HUES64 (cell line): ENCODE measurements around the gene UBXN4.
"Not testable (repeated sequence)": the region's sequence is repeated elsewhere in the genome, so short reads cannot be mapped to it uniquely, and the experiment has no call there.

Experiments
- H3K27ac ChIP-seq: 2 replicates; pipeline ENCODE4 v1.7.0; 2013; ENCODE audit warnings: low read depth, low read length, inconsistent platforms
- H3K27me3 ChIP-seq: 2 replicates; pipeline ENCODE4 v1.6.1; 2013; ENCODE audit warnings: mild to moderate bottlenecking, low read length; ENCODE audit not compliant: insufficient read depth
- H3K36me3 ChIP-seq: 2 replicates; pipeline ENCODE4 v1.6.1; 2013; ENCODE audit warnings: mild to moderate bottlenecking, low read length; ENCODE audit not compliant: insufficient read depth
- H3K4me1 ChIP-seq: 2 replicates; pipeline ENCODE4 v1.6.1; 2013; ENCODE audit warnings: mild to moderate bottlenecking, low read length, moderate library complexity; ENCODE audit not compliant: insufficient read depth
- H3K4me3 ChIP-seq: 2 replicates; pipeline ENCODE4 v1.5.1; 2013; ENCODE audit warnings: mild to moderate bottlenecking, low read length, moderate library complexity
- H3K9ac ChIP-seq: 2 replicates; pipeline ENCODE4 v1.6.1; 2013; ENCODE audit warnings: mild to moderate bottlenecking, low read depth, low read length
- H3K9me3 ChIP-seq: 2 replicates; pipeline ENCODE4 v1.6.1; 2013; ENCODE audit warnings: low read depth, low read length; ENCODE audit not compliant: insufficient read depth
- WGBS: fragments of 150-250, 120-280 bp; methylation state at CpG from one replicate; pipeline ENCODE4 v1.1.7; 2013; ENCODE audit warnings: missing lambda C conversion rate; 5-methylcytosine and 5-hydroxymethylcytosine counted together

Gene UBXN4

DNA sequence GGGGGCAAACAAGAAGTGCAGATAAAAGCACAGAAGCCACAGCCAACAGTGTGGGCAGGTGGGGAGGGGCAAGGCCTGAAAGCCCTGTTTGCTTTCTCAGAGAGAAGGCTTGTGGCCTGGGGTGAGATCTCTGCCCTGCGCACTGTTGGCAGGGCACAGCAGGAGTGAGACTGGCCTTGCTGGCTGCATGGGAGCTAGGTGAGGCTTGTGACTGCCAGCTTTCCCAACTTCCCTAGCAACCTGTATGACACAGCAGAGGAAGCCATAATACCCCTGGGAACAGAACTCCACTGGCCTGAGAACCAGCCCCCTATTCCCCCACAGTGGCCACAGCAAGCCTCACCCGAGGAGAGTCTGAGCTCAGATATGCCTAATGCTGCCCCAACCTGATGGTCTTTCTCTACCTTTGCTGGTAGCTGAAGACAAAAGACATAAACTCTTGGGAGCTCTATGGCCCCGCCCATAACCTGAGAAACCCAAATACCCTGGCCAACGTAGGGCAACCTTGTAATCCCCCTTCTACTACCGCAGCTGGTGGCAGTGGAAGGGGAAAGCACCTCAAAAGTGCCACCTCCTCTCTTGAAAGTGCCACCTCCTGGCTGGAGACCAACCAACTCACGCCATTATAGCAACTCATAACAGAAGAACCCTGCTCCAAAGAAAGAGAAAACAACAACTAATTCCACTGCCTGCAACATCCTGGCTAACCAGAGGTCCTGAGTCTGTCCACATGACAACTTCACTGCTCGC, 50.9 kb downstream of the UBXN4 start:
- Histone ChIP-seq H3K27ac (no peak overlapping the region), H3K27me3 (no peaks in the 10 kb centered on the region), H3K4me3 (no peak overlapping the region), H3K9ac (no peak overlapping the region), H3K36me3 (no peaks in the 10 kb centered on the region), H3K4me1 (no peaks in the 10 kb centered on the region), H3K9me3 (no peaks in the 10 kb centered on the region)
- whole genome bisulfite sequencing: 80% methylated on average over 7 of the region's 7 CpGs

DNA sequence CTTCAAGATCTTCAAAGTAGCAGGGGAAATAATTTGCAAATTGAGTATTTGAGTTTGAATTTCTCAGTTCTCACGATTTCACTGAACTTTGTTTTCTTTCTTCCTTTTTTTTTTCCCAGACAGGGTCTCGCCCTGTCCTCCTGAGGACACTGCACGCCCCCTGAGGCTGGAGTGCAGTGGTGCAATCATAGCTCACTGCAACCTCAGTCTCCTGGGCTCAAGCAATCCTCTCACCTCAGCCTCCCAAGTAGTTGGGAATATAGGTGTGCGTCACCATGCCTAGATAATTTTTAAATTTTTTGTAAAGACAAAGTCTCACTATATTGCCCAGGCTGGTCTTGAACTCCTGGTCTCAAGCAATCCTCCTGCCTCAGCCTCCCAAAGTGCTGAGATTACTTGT, 54.0 kb downstream of the UBXN4 start:
- H3K4me1 ChIP-seq, H3K27ac ChIP-seq, H3K4me3 ChIP-seq, H3K27me3 ChIP-seq, H3K9ac ChIP-seq, H3K36me3 ChIP-seq: not testable (repeated sequence)
- H3K9me3 ChIP-seq: peaks cover 10% of the 10 kb centered on the region
- 86% methylated on average over 4 of the region's 4 CpGs for WGBS

DNA sequence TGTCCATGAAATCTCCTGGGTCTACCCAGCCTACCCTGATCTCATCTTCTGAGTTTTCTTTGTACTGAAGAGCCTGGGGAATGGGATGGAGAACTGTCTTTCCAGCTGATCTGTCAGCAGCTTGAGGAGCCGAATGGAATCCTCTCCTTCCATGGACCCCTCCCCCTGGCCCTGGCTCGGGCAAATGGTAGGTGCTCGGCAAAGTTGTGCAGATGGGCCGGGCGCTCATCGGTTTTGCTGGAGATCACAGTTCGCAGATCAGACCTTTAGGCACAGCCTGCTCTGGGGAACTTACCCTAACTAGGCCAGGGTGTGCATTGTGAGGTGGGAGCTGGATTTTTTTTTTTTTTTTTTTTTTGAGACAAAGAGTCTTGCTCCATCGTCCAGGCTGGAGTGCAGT, 55.0 kb downstream of the UBXN4 start:
- H3K9ac ChIP-seq: no peak overlapping the region
- no peaks in the 10 kb centered on the region for H3K4me1 ChIP-seq
- no peak overlapping the region for H3K27ac ChIP-seq
- no peak overlapping the region for H3K4me3 ChIP-seq
- H3K9me3 ChIP-seq: peaks cover 15% of the 10 kb centered on the region
- WGBS: 95% methylated on average over 8 of the region's 8 CpGs
- H3K27me3 ChIP-seq: no peaks in the 10 kb centered on the region
- no peaks in the 10 kb centered on the region for H3K36me3 ChIP-seq

DNA sequence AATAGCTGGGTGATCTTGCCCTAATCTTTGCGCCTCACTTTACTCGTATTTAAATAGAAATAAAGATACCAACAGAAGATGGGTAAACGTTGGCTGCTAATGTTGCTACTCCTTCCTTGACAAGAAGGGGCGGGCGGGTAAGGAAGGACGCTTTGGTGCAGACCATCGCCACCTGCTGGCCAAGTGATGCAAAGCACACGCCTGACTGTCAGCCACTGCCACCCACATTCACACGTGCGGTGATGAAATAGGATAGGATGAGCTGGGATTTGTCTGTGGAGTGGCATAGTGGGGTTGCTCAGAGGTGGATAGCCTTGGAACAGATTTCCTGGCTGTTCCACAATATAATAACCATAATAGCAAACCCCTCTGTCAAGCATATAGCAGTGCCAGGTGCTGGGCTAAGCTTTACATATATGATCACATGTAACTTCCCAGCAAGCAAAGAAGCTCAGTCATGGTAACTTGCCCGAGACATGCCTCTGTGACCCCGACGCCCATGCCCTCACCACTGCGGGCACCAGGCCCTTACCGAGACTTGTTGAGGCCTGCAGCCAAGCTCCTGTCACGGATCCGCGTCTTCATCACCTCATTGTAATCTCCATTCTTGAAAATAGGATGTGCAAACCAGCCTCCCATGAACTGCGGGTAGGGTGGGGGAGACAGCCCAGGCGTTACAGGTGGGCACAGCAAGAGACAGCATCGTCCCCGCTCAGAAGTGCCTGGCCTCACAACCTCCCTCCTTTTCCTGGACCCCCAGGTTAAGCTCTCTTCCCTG, 56.0 kb downstream of the UBXN4 start:
- Histone ChIP-seq H3K27ac (no peak overlapping the region), H3K27me3 (no peaks in the 10 kb centered on the region), H3K4me1 (no peaks in the 10 kb centered on the region), H3K4me3 (no peak overlapping the region), H3K9ac (no peak overlapping the region), H3K36me3 (no peaks in the 10 kb centered on the region), H3K9me3 (peaks cover 15% of the 10 kb centered on the region)
- 59% methylated on average over 20 of the region's 22 CpGs for WGBS

DNA sequence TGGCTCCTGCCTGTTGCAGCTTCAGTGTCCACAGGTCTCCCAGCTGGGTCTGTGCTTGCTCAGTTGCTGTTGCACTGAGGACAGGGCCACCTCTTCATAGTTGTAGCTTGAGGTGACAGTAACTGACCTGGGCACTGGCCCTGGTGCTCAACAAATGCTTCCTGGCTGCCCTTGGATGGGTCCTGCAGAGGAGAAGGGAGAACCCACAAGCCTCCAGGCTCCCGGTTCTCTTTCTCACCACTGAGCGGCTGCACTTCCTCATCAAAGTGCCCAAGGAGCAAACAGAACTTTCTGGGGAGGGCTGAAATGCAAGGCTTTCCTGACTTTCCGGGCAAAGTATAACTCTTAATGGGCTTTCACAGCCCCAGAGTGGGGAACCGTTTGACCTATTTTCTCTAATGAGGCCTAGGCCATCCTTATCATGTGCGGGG, 56.6 kb downstream of the UBXN4 start:
- H3K4me3 ChIP-seq: no peak overlapping the region
- no peaks in the 10 kb centered on the region for H3K36me3 ChIP-seq
- H3K9ac ChIP-seq: no peak overlapping the region
- WGBS: 71% methylated on average over 5 of the region's 5 CpGs
- no peaks in the 10 kb centered on the region for H3K27me3 ChIP-seq
- H3K4me1 ChIP-seq: no peaks in the 10 kb centered on the region
- H3K27ac ChIP-seq: no peak overlapping the region
- H3K9me3 ChIP-seq: peaks cover 15% of the 10 kb centered on the region

DNA sequence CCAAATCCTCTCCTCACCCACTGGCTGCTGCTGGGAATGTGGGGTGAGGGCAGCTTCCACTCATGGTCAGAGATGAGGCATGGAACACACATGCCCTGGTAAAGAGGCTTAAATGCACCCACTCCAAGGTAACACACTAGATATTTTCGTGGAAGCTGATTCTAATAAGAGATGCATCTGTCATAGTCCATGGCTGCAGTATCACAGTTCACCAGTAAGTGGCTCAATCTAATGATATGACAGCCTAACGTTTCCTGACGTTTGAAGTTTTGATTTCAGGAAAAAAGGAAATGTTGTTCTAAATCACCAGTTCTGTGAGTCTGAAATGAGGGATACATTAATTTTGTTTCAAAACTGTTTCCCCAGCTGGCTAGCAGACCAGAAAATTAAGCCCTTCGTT, 57.1 kb downstream of the UBXN4 start:
- H3K4me3 ChIP-seq: no peak overlapping the region
- H3K4me1 ChIP-seq: no peaks in the 10 kb centered on the region
- H3K27ac ChIP-seq: no peak overlapping the region
- 84% methylated on average over 4 of the region's 4 CpGs for WGBS
- no peaks in the 10 kb centered on the region for H3K27me3 ChIP-seq
- no peaks in the 10 kb centered on the region for H3K36me3 ChIP-seq
- H3K9me3 ChIP-seq: peaks cover 15% of the 10 kb centered on the region
- no peak overlapping the region for H3K9ac ChIP-seq

DNA sequence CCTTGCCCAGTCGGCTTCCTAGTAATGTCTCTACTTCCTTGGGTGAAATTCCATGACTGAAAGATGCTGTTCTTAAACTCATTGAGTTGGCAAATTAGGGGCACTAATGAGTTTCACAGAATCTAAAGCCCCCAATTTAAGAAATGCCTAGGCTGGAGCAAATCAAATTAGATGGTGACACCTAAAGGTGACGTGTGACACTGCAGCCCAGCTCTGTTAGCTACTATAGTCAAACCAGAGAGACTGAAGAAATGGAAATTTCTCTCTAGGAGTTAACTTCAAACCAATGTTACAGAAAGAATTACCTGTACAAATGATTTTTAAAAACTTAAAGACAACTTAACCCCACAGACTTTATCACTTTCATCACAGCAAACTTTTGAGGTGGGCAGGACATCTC, 58.1 kb downstream of the UBXN4 start:
- Histone ChIP-seq H3K27ac (no peak overlapping the region), H3K4me1 (no peaks in the 10 kb centered on the region)
- WGBS: 33% methylated on average over 2 of the region's 2 CpGs

DNA sequence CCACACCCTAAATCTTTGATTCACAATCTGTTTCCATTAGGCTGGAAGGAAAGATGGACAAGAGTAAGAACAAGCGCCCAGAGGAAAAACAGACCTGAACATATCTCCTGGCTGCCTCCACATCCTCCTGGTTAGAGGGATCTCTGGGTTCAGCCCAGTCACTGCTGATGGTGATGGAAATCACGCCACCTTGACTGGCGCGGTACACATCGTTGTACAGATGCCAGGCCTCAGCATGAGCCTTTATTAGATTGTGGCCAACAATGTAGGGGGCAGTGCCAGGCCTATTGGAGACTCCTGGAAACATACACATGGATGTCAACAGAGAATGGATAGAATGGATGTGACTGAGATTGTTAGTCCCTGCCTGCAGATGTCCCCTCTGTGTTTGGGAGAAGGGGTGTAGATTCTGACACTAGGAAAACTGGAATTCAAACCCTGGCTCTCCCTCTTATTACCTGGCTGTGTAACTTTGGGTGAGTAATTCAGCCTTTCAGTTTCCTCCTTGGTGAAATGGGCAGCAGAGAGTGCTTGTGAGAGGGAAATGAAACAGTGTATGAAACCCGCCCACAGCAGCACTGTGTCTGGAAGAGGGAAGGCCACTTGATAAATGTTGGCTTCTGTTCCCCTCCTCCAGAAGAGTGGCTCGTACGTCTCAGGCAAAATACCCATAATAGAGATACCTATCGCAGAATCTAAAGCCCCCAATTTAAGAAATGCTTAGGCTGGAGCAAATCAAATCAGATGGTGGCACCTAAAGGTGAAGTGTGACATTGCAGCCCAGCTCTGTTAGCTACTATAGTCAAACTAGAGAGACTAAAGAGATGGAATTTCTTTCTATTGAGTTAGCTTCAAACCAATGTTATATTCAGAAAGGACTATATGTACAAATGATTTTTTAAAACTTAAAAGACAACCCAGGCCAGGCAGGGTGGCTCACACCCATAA, 59.1 kb downstream of the UBXN4 start:
- Histone ChIP-seq H3K27ac (no peak overlapping the region), H3K4me3 (no peak overlapping the region), H3K27me3 (no peaks in the 10 kb centered on the region), H3K4me1 (no peaks in the 10 kb centered on the region), H3K9ac (no peak overlapping the region), H3K36me3 (no peaks in the 10 kb centered on the region), H3K9me3 (peaks cover 15% of the 10 kb centered on the region)
- 87% methylated on average over 9 of the region's 9 CpGs for WGBS

More for the DNA sequence above, 58.1 kb downstream of the UBXN4 start:
- no peaks in the 10 kb centered on the region for H3K36me3 ChIP-seq
- H3K9me3 ChIP-seq: peaks cover 15% of the 10 kb centered on the region
- H3K9ac ChIP-seq: no peak overlapping the region
- no peaks in the 10 kb centered on the region for H3K27me3 ChIP-seq
- H3K4me3 ChIP-seq: no peak overlapping the region

DNA sequence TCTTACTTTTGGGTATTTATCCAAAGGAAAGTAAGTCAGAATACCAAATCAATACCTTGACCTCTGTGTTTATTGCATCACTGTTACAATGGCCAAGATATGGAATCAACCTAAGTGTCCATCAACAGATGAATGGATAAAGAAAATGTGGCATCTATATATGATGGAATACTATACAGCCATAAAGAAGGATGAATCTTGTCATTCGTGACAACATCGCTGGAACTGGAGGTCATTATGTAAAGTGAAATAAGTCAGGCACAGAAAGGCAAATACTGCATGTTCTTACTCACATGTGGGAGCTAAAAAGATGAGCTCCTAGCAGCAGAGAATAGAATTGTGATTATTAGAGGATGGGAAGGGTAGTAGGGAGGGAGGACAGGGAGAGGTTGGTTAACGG, 60.7 kb downstream of the UBXN4 start:
- peaks cover 15% of the 10 kb centered on the region for H3K9me3 ChIP-seq
- H3K9ac ChIP-seq: no peak overlapping the region
- no peaks in the 10 kb centered on the region for H3K4me1 ChIP-seq
- H3K27me3 ChIP-seq: no peaks in the 10 kb centered on the region
- H3K4me3 ChIP-seq: no peak overlapping the region
- 62% methylated on average over 3 of the region's 3 CpGs for WGBS
- H3K27ac ChIP-seq: no peak overlapping the region
- H3K36me3 ChIP-seq: no peaks in the 10 kb centered on the region

DNA sequence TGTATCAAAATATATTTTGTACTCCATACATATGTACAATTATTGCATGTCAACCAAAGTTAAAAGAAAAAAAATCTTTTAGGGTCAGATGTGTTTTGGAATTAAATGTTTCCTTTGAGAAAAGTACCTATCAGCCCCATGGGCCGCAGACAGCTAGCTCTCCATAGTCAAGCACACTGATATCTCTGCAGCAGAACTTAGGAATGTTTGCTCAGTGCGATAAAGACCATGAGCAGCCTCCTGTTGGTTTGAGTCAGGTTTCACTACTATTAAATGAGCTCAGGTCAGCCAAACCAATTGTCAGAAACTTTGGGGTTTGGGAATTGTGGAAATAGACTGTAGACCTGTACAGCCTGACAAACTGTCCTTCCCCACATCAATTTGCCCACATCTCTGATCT, 61.6 kb downstream of the UBXN4 start:
- Histone ChIP-seq H3K27ac (no peak overlapping the region), H3K36me3 (no peaks in the 10 kb centered on the region), H3K9me3 (peaks cover 15% of the 10 kb centered on the region), H3K4me1 (no peaks in the 10 kb centered on the region), H3K4me3 (no peak overlapping the region), H3K27me3 (no peaks in the 10 kb centered on the region), H3K9ac (no peak overlapping the region)
- WGBS: 87% methylated on average over 2 of the region's 2 CpGs

DNA sequence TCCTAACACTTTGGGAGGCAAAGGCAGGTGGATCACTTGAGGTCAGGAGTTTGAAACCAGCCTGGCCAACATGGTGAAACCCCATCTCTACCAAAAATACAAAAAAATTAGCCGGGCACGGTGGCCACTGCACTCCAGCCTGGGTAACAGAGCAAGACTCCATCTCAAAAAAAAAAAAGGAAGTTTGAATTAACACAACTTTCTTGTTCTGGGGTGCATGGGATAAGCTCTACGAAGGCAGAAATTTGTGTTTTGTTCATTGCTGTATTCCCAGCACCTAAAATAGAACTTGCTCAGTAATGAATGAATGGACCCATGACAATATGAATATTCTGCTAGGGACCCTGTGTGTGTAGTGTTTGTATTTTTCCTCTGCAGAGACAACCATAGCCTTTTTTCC, 66.2 kb downstream of the UBXN4 start:
- not testable (repeated sequence) for H3K27me3 ChIP-seq, H3K36me3 ChIP-seq, H3K4me3 ChIP-seq, H3K27ac ChIP-seq, H3K4me1 ChIP-seq, H3K9ac ChIP-seq, H3K9me3 ChIP-seq
- WGBS: 98% methylated on average over 3 of the region's 3 CpGs
